ENCODE results near the gene SOX2.

The SOX2 gene

GRCh38 chr3:181725131-181725731 lies 13.5 kb downstream of the SOX2 start:
- no peak for DNase-seq (ENCODE audit: low read depth)
- H3K4me3 ChIP-seq (ENCODE audit: low read length) = no peak overlapping the region
- no peak for TF ChIP-seq CTCF (conservative IDR thresholded peaks at IDR 0.05; ENCODE audit: low read depth, low read length)

GRCh38 chr3:181725830-181726229 lies 14.1 kb downstream of the SOX2 start:
- TF ChIP-seq CTCF (conservative IDR thresholded peaks at IDR 0.05; ENCODE audit: low read depth, low read length) = no peak
- H3K4me3 ChIP-seq (ENCODE audit: low read length) = no peak overlapping the region
- no peak for DNase-seq (ENCODE audit: low read depth)

GRCh38 chr3:181726351-181727330 lies 14.9 kb downstream of the SOX2 start:
- DNase-seq (ENCODE audit: low read depth) = no peak
- H3K4me3 ChIP-seq (ENCODE audit: low read length) = no peak overlapping the region
- no peak for TF ChIP-seq CTCF (conservative IDR thresholded peaks at IDR 0.05; ENCODE audit: low read depth, low read length)

- H3K4me3 ChIP-seq (ENCODE audit: low read length) = no peak overlapping the region
- no peak for DNase-seq (ENCODE audit: low read depth)
Observed at GRCh38 chr3:181727341-181728032, 15.8 kb downstream of the SOX2 start.

GRCh38 chr3:181728470-181729340 lies 17.0 kb downstream of the SOX2 start:
- no peak overlapping the region for H3K4me3 ChIP-seq (ENCODE audit: low read length)
- DNase-seq (ENCODE audit: low read depth) = no peak
- TF ChIP-seq CTCF (conservative IDR thresholded peaks at IDR 0.05; ENCODE audit: low read depth, low read length) = no peak

More at GRCh38 chr3:181727341-181728032, 15.8 kb downstream of the SOX2 start:
- TF ChIP-seq CTCF (conservative IDR thresholded peaks at IDR 0.05; ENCODE audit: low read depth, low read length) = no peak

- no peak for TF ChIP-seq CTCF (conservative IDR thresholded peaks at IDR 0.05; ENCODE audit: low read depth, low read length)
- H3K4me3 ChIP-seq (ENCODE audit: low read length) = no peak overlapping the region
- no peak for DNase-seq (ENCODE audit: low read depth)
Observed at GRCh38 chr3:181729341-181729869, 17.7 kb downstream of the SOX2 start.
